Measurements from ENCODE around the gene PIK3C2G.

Gene PIK3C2G

DNA sequence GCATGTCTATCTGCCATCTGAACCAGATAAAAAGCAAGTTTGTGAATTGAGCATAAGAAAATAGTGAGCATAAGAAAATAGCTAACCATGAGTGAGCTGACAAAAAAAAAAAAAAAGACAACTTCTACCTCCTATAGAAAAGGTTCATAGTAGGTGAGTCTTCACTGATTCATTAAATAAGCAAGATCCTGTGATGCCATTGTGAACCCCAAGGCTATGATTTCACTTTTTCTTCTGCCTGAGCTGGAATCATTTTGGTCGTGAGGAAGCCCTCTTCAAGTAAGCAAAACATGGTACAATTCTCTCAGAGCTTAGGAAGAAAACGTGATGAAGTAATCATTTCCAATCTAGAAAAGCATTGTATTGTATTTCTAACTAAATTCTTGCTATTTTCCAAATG is 1.2 kb downstream of the PIK3C2G start:
- Histone ChIP-seq H3F3A (ENCODE audit: low read depth) (no peaks in the 10 kb centered on the region), H3K36me3 (ENCODE audit: insufficient read depth, low read length) (no peaks in the 10 kb centered on the region), H3K4me1 (ENCODE audit: insufficient read depth, low read length, poor library complexity, severe bottlenecking) (no peaks in the 10 kb centered on the region), H3K27me3 (ENCODE audit: insufficient read depth, low read length, poor library complexity, severe bottlenecking) (no peaks in the 10 kb centered on the region), H3K9me3 (ENCODE audit: insufficient read depth, low read depth, low read length) (no peaks in the 10 kb centered on the region), H2AFZ (ENCODE audit: low read length) (no peak overlapping the region), H3K9me2 (replicated peaks; ENCODE audit: low read depth, low read length) (no peaks in the 10 kb centered on the region), H3K4me3 (ENCODE audit: low read length, poor library complexity, severe bottlenecking) (no peak overlapping the region), H4K20me1 (ENCODE audit: insufficient read depth, low read length, poor library complexity, severe bottlenecking) (no peaks in the 10 kb centered on the region), H3K4me2 (ENCODE audit: low read depth, low read length, poor library complexity, severe bottlenecking) (no peak overlapping the region), H3K79me2 (ENCODE audit: insufficient read depth, low read length) (no peaks in the 10 kb centered on the region), H3K9ac (ENCODE audit: low read depth, low read length, poor library complexity, severe bottlenecking) (no peak overlapping the region)
- TF ChIP-seq, protein P1, sequence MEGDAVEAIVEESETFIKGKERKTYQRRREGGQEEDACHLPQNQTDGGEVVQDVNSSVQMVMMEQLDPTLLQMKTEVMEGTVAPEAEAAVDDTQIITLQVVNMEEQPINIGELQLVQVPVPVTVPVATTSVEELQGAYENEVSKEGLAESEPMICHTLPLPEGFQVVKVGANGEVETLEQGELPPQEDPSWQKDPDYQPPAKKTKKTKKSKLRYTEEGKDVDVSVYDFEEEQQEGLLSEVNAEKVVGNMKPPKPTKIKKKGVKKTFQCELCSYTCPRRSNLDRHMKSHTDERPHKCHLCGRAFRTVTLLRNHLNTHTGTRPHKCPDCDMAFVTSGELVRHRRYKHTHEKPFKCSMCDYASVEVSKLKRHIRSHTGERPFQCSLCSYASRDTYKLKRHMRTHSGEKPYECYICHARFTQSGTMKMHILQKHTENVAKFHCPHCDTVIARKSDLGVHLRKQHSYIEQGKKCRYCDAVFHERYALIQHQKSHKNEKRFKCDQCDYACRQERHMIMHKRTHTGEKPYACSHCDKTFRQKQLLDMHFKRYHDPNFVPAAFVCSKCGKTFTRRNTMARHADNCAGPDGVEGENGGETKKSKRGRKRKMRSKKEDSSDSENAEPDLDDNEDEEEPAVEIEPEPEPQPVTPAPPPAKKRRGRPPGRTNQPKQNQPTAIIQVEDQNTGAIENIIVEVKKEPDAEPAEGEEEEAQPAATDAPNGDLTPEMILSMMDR (conservative IDR thresholded peaks at IDR 0.05; ENCODE audit: low read length): no peak
- no peak for TF ChIP-seq EZH2phosphoT487 (IDR thresholded peaks at IDR 0.05; ENCODE audit: borderline replicate concordance)

DNA sequence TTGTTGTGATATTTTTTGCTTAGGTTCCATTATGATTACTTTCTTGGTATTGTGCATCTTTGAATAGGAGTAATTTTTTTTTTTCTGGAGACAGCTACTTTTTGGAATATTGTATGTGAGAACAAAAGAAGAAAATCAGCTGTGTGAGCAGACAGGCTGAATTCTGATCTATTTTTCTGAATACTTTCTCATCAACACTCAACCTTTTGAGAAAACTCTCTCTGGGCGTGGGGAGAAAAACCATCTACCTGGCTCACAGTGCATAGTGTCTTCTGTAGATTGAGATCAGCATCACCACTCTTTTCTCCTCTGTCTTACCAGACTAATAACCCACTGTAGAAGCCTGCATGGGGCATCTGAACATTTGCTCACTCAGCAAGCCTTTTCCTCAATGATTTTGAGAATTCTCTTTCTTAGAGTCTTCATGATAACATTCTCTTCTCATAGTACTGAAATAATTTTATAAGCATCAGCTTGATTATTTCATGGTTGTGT is 3.3 kb downstream of the PIK3C2G start:
- Histone ChIP-seq H3K9me3 (ENCODE audit: insufficient read depth, low read depth, low read length) (no peaks in the 10 kb centered on the region), H3K9ac (ENCODE audit: low read depth, low read length, poor library complexity, severe bottlenecking) (no peak overlapping the region), H3K4me1 (ENCODE audit: insufficient read depth, low read length, poor library complexity, severe bottlenecking) (no peaks in the 10 kb centered on the region), H3K36me3 (ENCODE audit: insufficient read depth, low read length) (no peaks in the 10 kb centered on the region), H3F3A (ENCODE audit: low read depth) (no peaks in the 10 kb centered on the region), H4K20me1 (ENCODE audit: insufficient read depth, low read length, poor library complexity, severe bottlenecking) (no peaks in the 10 kb centered on the region), H2AFZ (ENCODE audit: low read length) (no peak overlapping the region), H3K4me3 (ENCODE audit: low read length, poor library complexity, severe bottlenecking) (no peak overlapping the region), H3K9me2 (replicated peaks; ENCODE audit: low read depth, low read length) (no peaks in the 10 kb centered on the region), H3K4me2 (ENCODE audit: low read depth, low read length, poor library complexity, severe bottlenecking) (no peak overlapping the region), H3K27me3 (ENCODE audit: insufficient read depth, low read length, poor library complexity, severe bottlenecking) (no peaks in the 10 kb centered on the region), H3K79me2 (ENCODE audit: insufficient read depth, low read length) (no peaks in the 10 kb centered on the region)
- TF ChIP-seq, protein P1 (conservative IDR thresholded peaks at IDR 0.05; ENCODE audit: low read length): no peak

DNA sequence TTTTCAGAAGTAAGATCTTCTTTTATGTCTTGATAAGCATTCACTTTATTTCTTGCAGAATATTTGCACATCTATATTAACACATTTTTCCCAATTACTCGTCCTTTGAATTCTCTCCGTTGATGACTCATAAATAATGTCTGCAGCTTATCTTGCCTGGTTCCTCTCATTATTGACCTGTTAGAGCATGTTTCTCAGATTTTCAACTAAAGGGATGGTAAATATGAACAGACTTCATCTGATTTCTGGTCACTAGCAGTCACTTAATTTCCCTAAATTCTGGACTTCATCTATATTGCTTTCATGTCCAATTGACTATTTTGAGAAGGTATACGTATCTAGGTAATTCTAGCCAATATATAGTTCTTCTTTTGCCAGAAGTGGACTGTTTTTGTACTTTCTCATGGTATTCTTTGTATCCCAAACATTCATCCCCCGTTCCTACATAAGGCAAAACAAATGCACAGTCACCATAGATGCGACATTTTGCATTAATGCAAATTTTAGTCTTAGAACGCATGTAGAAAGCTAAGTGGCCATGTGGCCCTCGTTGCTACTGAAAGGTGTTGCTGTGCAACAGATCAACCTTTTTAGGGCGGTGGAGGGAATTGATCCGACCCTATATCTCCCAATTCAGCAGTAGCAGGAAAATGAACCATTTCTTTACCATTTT is 6.2 kb downstream of the PIK3C2G start:
- no peak for TF ChIP-seq EZH2phosphoT487 (IDR thresholded peaks at IDR 0.05; ENCODE audit: borderline replicate concordance)
- TF ChIP-seq, protein P1 (conservative IDR thresholded peaks at IDR 0.05; ENCODE audit: low read length): no peak
- Histone ChIP-seq H3K79me2 (ENCODE audit: insufficient read depth, low read length) (no peaks in the 10 kb centered on the region), H3K9me3 (ENCODE audit: insufficient read depth, low read depth, low read length) (no peaks in the 10 kb centered on the region), H3K9ac (ENCODE audit: low read depth, low read length, poor library complexity, severe bottlenecking) (no peak overlapping the region), H3F3A (ENCODE audit: low read depth) (no peaks in the 10 kb centered on the region), H4K20me1 (ENCODE audit: insufficient read depth, low read length, poor library complexity, severe bottlenecking) (no peaks in the 10 kb centered on the region), H3K4me3 (ENCODE audit: low read length, poor library complexity, severe bottlenecking) (no peak overlapping the region), H3K27me3 (ENCODE audit: insufficient read depth, low read length, poor library complexity, severe bottlenecking) (no peaks in the 10 kb centered on the region), H3K36me3 (ENCODE audit: insufficient read depth, low read length) (no peaks in the 10 kb centered on the region), H2AFZ (ENCODE audit: low read length) (no peak overlapping the region), H3K4me2 (ENCODE audit: low read depth, low read length, poor library complexity, severe bottlenecking) (no peak overlapping the region), H3K4me1 (ENCODE audit: insufficient read depth, low read length, poor library complexity, severe bottlenecking) (no peaks in the 10 kb centered on the region), H3K9me2 (replicated peaks; ENCODE audit: low read depth, low read length) (no peaks in the 10 kb centered on the region)

All from Loucy (cell line).